Neural cell (in vitro differentiated cells): Measurements from ENCODE around the gene AARS2. TPM values are rescaled to one million over a fixed set of nuclear protein-coding genes. Genes with fewer than 3 reads are reported as not detected.
"Not testable (repeated sequence)": the region's sequence is repeated elsewhere in the genome, so short reads cannot be mapped to it uniquely, and the experiment has no call there.

Experiments
- H2AFZ ChIP-seq: fragments of 200-600, 300-800 bp; sonication (generic), shearing (Covaris generic); 2 replicates; pipeline ENCODE4 v1.6.0; 2014; ENCODE audit warnings: low read depth, mild to moderate bottlenecking, antibody characterized with exemption, low read length, moderate library complexity
- H3F3A ChIP-seq: fragments of 200-600 bp; shearing (Covaris generic); 2 replicates; pipeline ENCODE4 v1.6.1; 2016; ENCODE audit warnings: mild to moderate bottlenecking, moderate library complexity, mixed read lengths, antibody characterized with exemption, low read length; ENCODE audit not compliant: insufficient read depth, poor library complexity, severe bottlenecking
- H3K27ac ChIP-seq: fragments of 200-600, 300-800 bp; sonication (generic), shearing (Covaris generic); 2 replicates; pipeline ENCODE4 v1.5.1; 2014; ENCODE audit warnings: mild to moderate bottlenecking, low read length, moderate library complexity
- H3K27me3 ChIP-seq: fragments of 300-800, 200-600 bp; sonication (generic), shearing (Covaris generic); 2 replicates; pipeline ENCODE4 v1.6.0; 2014; ENCODE audit warnings: mild to moderate bottlenecking, low read depth, low read length, moderate library complexity; ENCODE audit not compliant: insufficient read depth
- H3K36me3 ChIP-seq: fragments of 300-800, 200-600 bp; sonication (generic), shearing (Covaris generic); 2 replicates; pipeline ENCODE4 v1.5.1; 2014; ENCODE audit warnings: mild to moderate bottlenecking, antibody characterized with exemption, low read length, moderate library complexity; ENCODE audit not compliant: insufficient read depth
- H3K4me2 ChIP-seq: fragments of 300-800, 200-600 bp; sonication (generic), shearing (Covaris generic); 2 replicates; pipeline ENCODE4 v1.6.0; 2014; ENCODE audit warnings: mild to moderate bottlenecking, low read length
- H3K4me3 ChIP-seq: fragments of 300-800, 200-600 bp; sonication (generic), shearing (Covaris generic); 2 replicates; pipeline ENCODE4 v1.5.1; 2014; ENCODE audit warnings: mild to moderate bottlenecking, low read length, moderate library complexity
- H3K79me2 ChIP-seq: fragments of 200-600 bp; shearing (Covaris generic); replicated peaks from 2 replicates; pipeline ENCODE4 v1.6.0; 2014; ENCODE audit warnings: mild to moderate bottlenecking, low read length, moderate library complexity; ENCODE audit not compliant: insufficient read depth
- H3K9ac ChIP-seq: fragments of 300-800, 200-600 bp; sonication (generic), shearing (Covaris generic); 2 replicates; pipeline ENCODE4 v1.6.1; 2016; ENCODE audit warnings: mild to moderate bottlenecking, low read length, mixed read lengths
- H3K9me2 ChIP-seq: fragments of 200-600 bp; shearing (Covaris generic); 2 replicates; pipeline ENCODE4 v1.6.1; 2016; ENCODE audit warnings: mild to moderate bottlenecking, low read length, mixed read lengths; ENCODE audit not compliant: insufficient read depth
- H3K9me3 ChIP-seq: fragments of 200-600, 300-800 bp; sonication (generic), shearing (Covaris generic); 2 replicates; pipeline ENCODE4 v1.6.1; 2016; ENCODE audit warnings: mild to moderate bottlenecking, mixed run types, low read length, moderate library complexity, mixed read lengths
- H4K20me1 ChIP-seq: fragments of 200-600 bp; shearing (Covaris generic); 2 replicates; pipeline ENCODE4 v1.6.1; 2016; ENCODE audit warnings: mild to moderate bottlenecking, mixed run types; ENCODE audit not compliant: insufficient read depth
- CTCF ChIP-seq: fragments of 450-650 bp; IDR thresholded peaks from 2 replicates; pipeline ENCODE4 v1.5.1; 2014; ENCODE audit warnings: antibody characterized with exemption, mild to moderate bottlenecking, moderate library complexity; ENCODE audit not compliant: poor library complexity, severe bottlenecking
- EP300 ChIP-seq: fragments of 450-650 bp; conservative IDR thresholded peaks from 2 replicates; pipeline ENCODE4 v1.6.1; 2014; ENCODE audit warnings: antibody characterized with exemption, mild to moderate bottlenecking, moderate library complexity; ENCODE audit not compliant: poor library complexity, severe bottlenecking
- EZH2 ChIP-seq: fragments of 200-600, 300-800 bp; shearing (Covaris generic), sonication (generic); IDR thresholded peaks from 2 replicates; pipeline ENCODE4 v1.6.1; 2014; ENCODE audit warnings: antibody characterized with exemption, low read length, borderline replicate concordance, mild to moderate bottlenecking; ENCODE audit not compliant: insufficient read depth, poor library complexity, severe bottlenecking
- MXI1 ChIP-seq: fragments of 450-650 bp; conservative IDR thresholded peaks from 2 replicates; pipeline ENCODE4 v1.6.1; 2014; ENCODE audit warnings: antibody characterized with exemption, mild to moderate bottlenecking; ENCODE audit not compliant: poor library complexity, severe bottlenecking
- POLR2AphosphoS5 ChIP-seq: IDR thresholded peaks from 2 replicates; pipeline ENCODE4 v1.6.1; 2012
- RAD21 ChIP-seq: fragments of 450-650 bp; conservative IDR thresholded peaks from 2 replicates; pipeline ENCODE4 v1.6.1; 2014; ENCODE audit warnings: antibody characterized with exemption, mild to moderate bottlenecking, moderate library complexity
- SMC3 ChIP-seq: fragments of 450-650 bp; conservative IDR thresholded peaks from 2 replicates; pipeline ENCODE4 v1.6.1; 2014; ENCODE audit warnings: antibody characterized with exemption, mild to moderate bottlenecking, moderate library complexity; ENCODE audit not compliant: poor library complexity
- TAF1 ChIP-seq: IDR thresholded peaks from 2 replicates; pipeline ENCODE4 v1.6.1; 2012; ENCODE audit warnings: low read depth
- polyA plus RNA-seq: library from polyadenylated mRNA; depleted of rRNA; stranded (reverse); fragments of >200 nt; gene quantifications from 2 replicates; pipeline ENCODE4 v1.2.3, GENCODE V29; 2014
- TF ChIP-seq, protein P1 (sequence below): IDR thresholded peaks from 2 replicates; pipeline ENCODE4 v1.6.1; 2012; ENCODE audit warnings: borderline replicate concordance

AARS2 gene
- polyA plus RNA-seq, 1 donor from 2014 or later = 12.6 TPM

GRCh38 chr6:44352259-44352658 lies 39.1 kb upstream of the AARS2 start:
- Histone ChIP-seq H3K4me2 (no peak overlapping the region), H2AFZ (no peak overlapping the region), H3K9me3 (peaks cover 3% of the 10 kb centered on the region), H3K36me3 (no peaks in the 10 kb centered on the region), H3K9me2 (no peaks in the 10 kb centered on the region), H3K9ac (no peak overlapping the region), H3F3A (no peaks in the 10 kb centered on the region), H3K4me3 (no peak overlapping the region), H3K27me3 (no peaks in the 10 kb centered on the region), H4K20me1 (no peaks in the 10 kb centered on the region), H3K79me2 (no peaks in the 10 kb centered on the region), H3K27ac (no peak overlapping the region)
- TF ChIP-seq MXI1 (no peak), RAD21 (no peak), CTCF (no peak), POLR2AphosphoS5 (no peak), SMC3 (no peak), EP300 (no peak), EZH2 (no peak), TAF1 (no peak)
- TF ChIP-seq, protein P1, sequence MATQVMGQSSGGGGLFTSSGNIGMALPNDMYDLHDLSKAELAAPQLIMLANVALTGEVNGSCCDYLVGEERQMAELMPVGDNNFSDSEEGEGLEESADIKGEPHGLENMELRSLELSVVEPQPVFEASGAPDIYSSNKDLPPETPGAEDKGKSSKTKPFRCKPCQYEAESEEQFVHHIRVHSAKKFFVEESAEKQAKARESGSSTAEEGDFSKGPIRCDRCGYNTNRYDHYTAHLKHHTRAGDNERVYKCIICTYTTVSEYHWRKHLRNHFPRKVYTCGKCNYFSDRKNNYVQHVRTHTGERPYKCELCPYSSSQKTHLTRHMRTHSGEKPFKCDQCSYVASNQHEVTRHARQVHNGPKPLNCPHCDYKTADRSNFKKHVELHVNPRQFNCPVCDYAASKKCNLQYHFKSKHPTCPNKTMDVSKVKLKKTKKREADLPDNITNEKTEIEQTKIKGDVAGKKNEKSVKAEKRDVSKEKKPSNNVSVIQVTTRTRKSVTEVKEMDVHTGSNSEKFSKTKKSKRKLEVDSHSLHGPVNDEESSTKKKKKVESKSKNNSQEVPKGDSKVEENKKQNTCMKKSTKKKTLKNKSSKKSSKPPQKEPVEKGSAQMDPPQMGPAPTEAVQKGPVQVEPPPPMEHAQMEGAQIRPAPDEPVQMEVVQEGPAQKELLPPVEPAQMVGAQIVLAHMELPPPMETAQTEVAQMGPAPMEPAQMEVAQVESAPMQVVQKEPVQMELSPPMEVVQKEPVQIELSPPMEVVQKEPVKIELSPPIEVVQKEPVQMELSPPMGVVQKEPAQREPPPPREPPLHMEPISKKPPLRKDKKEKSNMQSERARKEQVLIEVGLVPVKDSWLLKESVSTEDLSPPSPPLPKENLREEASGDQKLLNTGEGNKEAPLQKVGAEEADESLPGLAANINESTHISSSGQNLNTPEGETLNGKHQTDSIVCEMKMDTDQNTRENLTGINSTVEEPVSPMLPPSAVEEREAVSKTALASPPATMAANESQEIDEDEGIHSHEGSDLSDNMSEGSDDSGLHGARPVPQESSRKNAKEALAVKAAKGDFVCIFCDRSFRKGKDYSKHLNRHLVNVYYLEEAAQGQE = no peak

- H3K79me2 ChIP-seq, H2AFZ ChIP-seq, H4K20me1 ChIP-seq, H3K27ac ChIP-seq, H3K9me3 ChIP-seq, H3F3A ChIP-seq, H3K9me2 ChIP-seq, H3K27me3 ChIP-seq, H3K9ac ChIP-seq, H3K4me2 ChIP-seq, H3K4me3 ChIP-seq, H3K36me3 ChIP-seq: not testable (repeated sequence)
These were observed 37.5 kb upstream of the AARS2 start for GRCh38 chr6:44350650-44350994.

DNA sequence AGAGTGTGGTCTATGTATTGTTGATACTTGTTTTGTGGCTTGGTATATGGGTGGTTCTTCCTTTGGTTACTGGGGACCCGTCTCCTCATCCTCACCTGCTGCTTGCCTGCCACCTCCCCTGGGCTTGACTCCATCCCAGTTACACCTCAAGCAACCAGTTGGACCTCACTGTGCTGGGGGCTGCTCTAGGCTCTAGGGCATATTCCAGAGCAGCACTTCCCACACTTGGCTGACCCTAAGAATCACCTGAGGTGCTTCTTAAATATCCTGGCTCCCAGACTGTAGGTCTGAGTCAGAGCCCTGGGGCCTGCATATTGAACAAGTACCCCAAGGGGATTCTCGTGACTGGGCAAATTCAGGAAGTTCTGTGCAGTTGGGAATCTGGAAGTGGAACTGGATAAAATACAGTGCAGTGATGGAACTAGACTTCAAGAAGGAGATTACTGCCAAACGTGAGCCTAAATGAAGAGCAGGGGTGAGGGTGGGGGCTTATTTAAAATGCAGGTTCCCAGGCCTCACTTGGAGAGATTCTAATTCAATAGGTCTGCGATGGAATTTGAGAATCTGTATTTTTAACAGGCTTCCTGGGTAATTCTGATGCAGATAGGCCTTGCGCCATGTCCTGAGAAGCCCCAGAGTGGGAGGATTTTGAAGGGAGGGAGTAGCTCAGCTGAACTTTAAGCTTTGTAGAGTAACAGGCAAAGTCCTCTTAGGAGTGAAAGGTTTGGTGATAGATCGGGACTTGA lies 36.9 kb upstream of the AARS2 start:
- Histone ChIP-seq H3K36me3 (no peaks in the 10 kb centered on the region), H4K20me1 (no peaks in the 10 kb centered on the region), H2AFZ (no peak overlapping the region), H3K9me3 (no peaks in the 10 kb centered on the region), H3K9me2 (no peaks in the 10 kb centered on the region), H3F3A (no peaks in the 10 kb centered on the region), H3K4me2 (no peak overlapping the region), H3K79me2 (no peaks in the 10 kb centered on the region), H3K4me3 (no peak overlapping the region), H3K9ac (no peak overlapping the region), H3K27me3 (no peaks in the 10 kb centered on the region), H3K27ac (no peak overlapping the region)
- TF ChIP-seq MXI1 (no peak), EZH2 (no peak), POLR2AphosphoS5 (no peak), EP300 (no peak), TAF1 (no peak), CTCF (no peak)
- TF ChIP-seq, protein P1 = no peak
